Spleen (tissue), 11 donors: ENCODE results near the gene TET2. TPM values are rescaled to one million over a fixed set of nuclear protein-coding genes. Genes with fewer than 3 reads are reported as not detected.

Source experiments
- DNase-seq: peaks from one replicate; pipeline ENCODE4 v3.0.0-alpha.2; 2020
- H3K27ac ChIP-seq, 8 donors: fragments of 200-600 bp; sonication (generic) in 7 of 8; 1 replicate in 4 of 8; 2 replicates in 4 of 8; pipeline versions ENCODE4 v1.5.0 to v1.8.0; 2016 to 2021; ENCODE audit warnings: inconsistent platforms in 4 of 8, mild to moderate bottlenecking in 4 of 8, moderate library complexity in 1 of 8
- H3K27me3 ChIP-seq, 7 donors: fragments of 200-600 bp; sonication (generic) in 6 of 7; replicated peaks in 1 of 7; 1 replicate in 4 of 7; 2 replicates in 3 of 7; pipeline versions ENCODE4 v1.5.0 to v1.8.0; 2016 to 2021; ENCODE audit warnings: inconsistent platforms in 3 of 7, mild to moderate bottlenecking in 1 of 7
- H3K36me3 ChIP-seq, 6 donors: fragments of 200-600 bp; sonication (generic) in 5 of 6; 1 replicate in 4 of 6; 2 replicates in 2 of 6; pipeline versions ENCODE4 v1.5.0 to v1.8.0; 2016 to 2021; ENCODE audit warnings: inconsistent platforms in 2 of 6
- H3K4me1 ChIP-seq, 6 donors: fragments of 200-600 bp; sonication (generic) in 5 of 6; 1 replicate in 3 of 6; 2 replicates in 3 of 6; pipeline versions ENCODE4 v1.5.0 to v1.8.0; 2016 to 2021; ENCODE audit warnings: inconsistent platforms in 3 of 6
- H3K4me3 ChIP-seq, 8 donors: fragments of 200-600 bp; sonication (generic) in 7 of 8; 1 replicate in 4 of 8; 2 replicates in 4 of 8; pipeline versions ENCODE4 v1.5.0 to v1.8.0; 2016 to 2021; ENCODE audit warnings: inconsistent platforms in 4 of 8, mild to moderate bottlenecking in 4 of 8, moderate library complexity in 2 of 8
- H3K9me3 ChIP-seq, 8 donors: fragments of 200-600 bp; sonication (generic) in 7 of 8; 1 replicate in 4 of 8; 2 replicates in 4 of 8; pipeline versions ENCODE4 v1.5.0 to v1.8.0; 2016 to 2021; ENCODE audit warnings: inconsistent platforms in 4 of 8
- POLR2A ChIP-seq, 3 donors: fragments of 450-650 bp; IDR thresholded peaks; one replicate each; pipeline ENCODE4 v1.5.1; 2017; ENCODE audit warnings: antibody characterized with exemption in 3 of 3, mild to moderate bottlenecking in 1 of 3
- POLR2AphosphoS5 ChIP-seq, 3 donors: sonication (generic); formaldehyde crosslinking; IDR thresholded peaks; one replicate each; pipeline ENCODE4 v1.5.1; 2017; ENCODE audit warnings: antibody characterized with exemption in 3 of 3
- WGBS, 5 donors: extraction: QIAGEN DNeasy Blood & Tissue Kit in 3 of 5; methylation state at CpG; one replicate each; pipeline versions ENCODE4 v1.1.5 to v1.1.7; 2013 to 2018; 5-methylcytosine and 5-hydroxymethylcytosine counted together
- intact Hi-C: fragments of 100-400 bp; cut with DNase I; formaldehyde crosslinking; loops from one replicate; pipeline ENCODE4 v1.15.0; 2023; ENCODE audit warnings: low total_unique reads
- polyA plus RNA-seq, 3 donors: library from polyadenylated mRNA; stranded (reverse); fragments of 200-250 nt; gene quantifications; one replicate each; pipeline ENCODE4 v1.2.1, GENCODE V29; 2013
- total RNA-seq, 7 donors: library from RNA; depleted of rRNA in 3 of 7; stranded (reverse); fragments of >200 nt in 3 of 7; fragmentation: NEBNext Ultra II Directional in 4 of 7; extraction: Animal tissue kit (Norgen Biotek cat#: 25700) in 4 of 7; gene quantifications; one replicate each; pipeline versions ENCODE4 v1.1.0 to v1.2.1, GENCODE V29; 2016 to 2021
- TF ChIP-seq, protein P1 (sequence below), 11 experiments: fragments of 200-600 bp in 7 of 11; fragments of 450-650 bp in 4 of 11; sonication (generic) in 4 of 11; IDR thresholded peaks in 8 of 11; conservative IDR thresholded peaks in 3 of 11; 1 replicate in 7 of 11; 2 replicates in 4 of 11; pipeline versions ENCODE4 v1.4.0 to v1.8.0; 2016 to 2021; ENCODE audit warnings: antibody characterized with exemption in 11 of 11, inconsistent platforms in 4 of 11, mild to moderate bottlenecking in 1 of 11
- donor health status: healthy with polysubstance abuse.
- donor health status: DM: no; HTN: no; CAD: no; lungs with moderate emphysema.
- donor health status: DM: no; HTN: no; CAD: no.
- donor health status: Bipolar disorder and iron deficiency.
- donor health status: healthy.
- donor health status: DM: no; HTN: no; CAD: no.
- donor health status: DM: yes; HTN: yes; CAD: no.

Gene TET2
- total and polyA plus RNA-seq, 10 donors = 2.5 to 70.4 (median 45.0) TPM

DNA sequence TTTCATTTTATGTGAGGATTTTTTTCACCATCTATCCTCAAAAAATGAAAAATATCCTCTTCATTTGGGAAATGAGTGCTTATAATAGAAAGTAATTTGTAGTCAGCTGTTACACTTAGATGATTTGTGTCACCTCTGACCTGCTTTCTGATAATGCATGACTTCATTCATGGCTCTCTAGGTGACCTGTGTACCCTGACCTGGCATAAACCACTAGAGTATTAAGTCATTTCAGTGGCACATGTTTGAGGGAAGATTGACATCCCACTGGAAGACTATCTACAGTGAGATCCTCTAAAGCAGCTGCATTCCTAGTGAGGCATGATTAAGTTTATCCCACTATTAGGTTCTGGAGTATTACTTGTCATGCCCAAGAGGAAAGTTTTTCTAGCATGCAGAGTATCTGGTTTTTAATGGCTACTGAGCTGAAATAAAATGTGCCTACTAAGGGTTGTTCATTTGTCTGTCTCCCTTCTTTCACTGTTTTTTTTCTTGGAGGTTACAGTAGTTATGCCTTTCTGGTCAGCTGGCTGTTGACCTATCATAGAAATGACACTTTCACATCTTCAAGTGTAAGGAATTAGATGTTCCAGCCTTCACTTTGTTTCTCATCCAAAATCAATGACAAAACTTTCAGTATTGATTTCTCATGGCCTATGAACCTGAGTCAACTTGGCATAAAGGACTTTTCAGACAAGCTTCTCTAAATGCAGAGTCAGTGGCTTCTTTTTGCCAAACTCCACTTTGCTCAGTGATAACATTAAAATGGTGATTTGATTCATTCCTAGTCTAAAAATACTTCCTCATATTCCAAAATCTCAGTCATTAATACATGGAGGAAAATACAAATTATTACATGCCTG is 33.1 kb downstream of the TET2 start:
- H3K27me3 ChIP-seq = no peaks in the 10 kb centered on the region
- H3K4me3 ChIP-seq = no peak overlapping the region
- no peaks in the 10 kb centered on the region for H3K9me3 ChIP-seq
- DNase-seq = no peak
- peak overlapping the region in 1 of 8 donors; percentile 4 for H3K27ac ChIP-seq
- peaks cover 0 to 30% (median 5%) of the 10 kb centered on the region in 6 donors for H3K4me1 ChIP-seq
- TF ChIP-seq POLR2A (IDR thresholded peaks at IDR 0.05) (no peak), POLR2AphosphoS5 (IDR thresholded peaks at IDR 0.05) (no peak)
- TF ChIP-seq, protein P1, sequence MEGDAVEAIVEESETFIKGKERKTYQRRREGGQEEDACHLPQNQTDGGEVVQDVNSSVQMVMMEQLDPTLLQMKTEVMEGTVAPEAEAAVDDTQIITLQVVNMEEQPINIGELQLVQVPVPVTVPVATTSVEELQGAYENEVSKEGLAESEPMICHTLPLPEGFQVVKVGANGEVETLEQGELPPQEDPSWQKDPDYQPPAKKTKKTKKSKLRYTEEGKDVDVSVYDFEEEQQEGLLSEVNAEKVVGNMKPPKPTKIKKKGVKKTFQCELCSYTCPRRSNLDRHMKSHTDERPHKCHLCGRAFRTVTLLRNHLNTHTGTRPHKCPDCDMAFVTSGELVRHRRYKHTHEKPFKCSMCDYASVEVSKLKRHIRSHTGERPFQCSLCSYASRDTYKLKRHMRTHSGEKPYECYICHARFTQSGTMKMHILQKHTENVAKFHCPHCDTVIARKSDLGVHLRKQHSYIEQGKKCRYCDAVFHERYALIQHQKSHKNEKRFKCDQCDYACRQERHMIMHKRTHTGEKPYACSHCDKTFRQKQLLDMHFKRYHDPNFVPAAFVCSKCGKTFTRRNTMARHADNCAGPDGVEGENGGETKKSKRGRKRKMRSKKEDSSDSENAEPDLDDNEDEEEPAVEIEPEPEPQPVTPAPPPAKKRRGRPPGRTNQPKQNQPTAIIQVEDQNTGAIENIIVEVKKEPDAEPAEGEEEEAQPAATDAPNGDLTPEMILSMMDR (IDR thresholded peaks at IDR 0.05 in 8 of 11, conservative IDR thresholded peaks at IDR 0.05 in 3 of 11) = no peak
- intact Hi-C loops = no loop called here
- peaks cover 0 to 7% (median 0%) of the 10 kb centered on the region in 6 donors for H3K36me3 ChIP-seq

DNA sequence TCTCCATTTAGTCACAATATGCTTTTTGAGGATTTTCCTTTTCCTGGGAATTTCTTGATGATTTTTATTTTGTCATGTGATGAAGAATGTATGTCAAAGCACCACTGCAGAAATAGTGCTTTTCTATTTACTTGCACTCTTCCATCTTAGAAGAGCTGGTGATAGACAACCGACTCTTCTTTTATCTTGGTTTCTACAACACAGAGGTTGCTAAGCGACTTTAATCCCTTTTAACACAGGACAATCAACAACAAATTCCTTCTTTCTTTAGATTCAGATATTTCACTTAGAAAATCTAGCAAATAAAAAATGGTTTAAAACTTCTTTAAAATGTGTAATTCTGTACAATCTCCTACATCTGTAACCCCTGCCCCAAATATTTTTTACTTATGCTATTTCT is 34.6 kb downstream of the TET2 start:
- Histone ChIP-seq H3K27ac (no peak overlapping the region), H3K4me1 (peaks cover 0 to 35% (median 5%) of the 10 kb centered on the region in 6 donors), H3K36me3 (peaks cover 0 to 14% (median 0%) of the 10 kb centered on the region in 6 donors), H3K4me3 (no peak overlapping the region), H3K9me3 (no peaks in the 10 kb centered on the region), H3K27me3 (no peaks in the 10 kb centered on the region)
- WGBS, 5 donors = 83 to 93% (median 86%) methylated on average over 2 of the region's 2 CpGs
- no peak for DNase-seq
- intact Hi-C loops = no loop called here
- TF ChIP-seq POLR2AphosphoS5 (IDR thresholded peaks at IDR 0.05) = no peak
- TF ChIP-seq, protein P1 (IDR thresholded peaks at IDR 0.05 in 8 of 11, conservative IDR thresholded peaks at IDR 0.05 in 3 of 11) = no peak
- TF ChIP-seq POLR2A (IDR thresholded peaks at IDR 0.05) = no peak

DNA sequence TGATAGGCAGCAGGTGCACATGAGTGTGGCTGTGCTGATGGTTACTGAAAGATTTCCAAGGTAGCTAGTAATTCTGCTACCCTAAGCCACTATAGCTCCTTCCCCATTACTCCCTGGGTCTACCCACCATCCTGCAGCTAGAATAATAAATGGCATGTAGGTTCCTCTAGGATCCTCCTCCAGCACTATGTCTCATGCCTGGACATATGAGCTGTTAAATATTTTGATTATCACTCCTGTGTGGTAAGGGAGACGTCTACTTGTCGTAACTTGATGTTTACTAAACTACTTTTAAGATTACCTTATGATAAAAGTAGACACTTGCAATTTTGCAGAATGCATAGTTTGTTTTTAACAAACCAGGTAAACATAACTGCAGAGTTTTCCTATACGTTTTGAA is 35.5 kb downstream of the TET2 start:
- Histone ChIP-seq H3K4me1 (peaks cover 0 to 41% (median 5%) of the 10 kb centered on the region in 6 donors), H3K27ac (no peak overlapping the region), H3K36me3 (peaks cover 0 to 14% (median 0%) of the 10 kb centered on the region in 6 donors), H3K9me3 (no peaks in the 10 kb centered on the region), H3K27me3 (no peaks in the 10 kb centered on the region), H3K4me3 (no peak overlapping the region)
- DNase-seq = no peak
- intact Hi-C loops = no loop called here
- 86 to 96% (median 90%) methylated on average over 3 of the region's 3 CpGs for WGBS, 5 donors
- TF ChIP-seq POLR2AphosphoS5 (IDR thresholded peaks at IDR 0.05) = no peak
- TF ChIP-seq, protein P1 (IDR thresholded peaks at IDR 0.05 in 8 of 11, conservative IDR thresholded peaks at IDR 0.05 in 3 of 11) = no peak

DNA sequence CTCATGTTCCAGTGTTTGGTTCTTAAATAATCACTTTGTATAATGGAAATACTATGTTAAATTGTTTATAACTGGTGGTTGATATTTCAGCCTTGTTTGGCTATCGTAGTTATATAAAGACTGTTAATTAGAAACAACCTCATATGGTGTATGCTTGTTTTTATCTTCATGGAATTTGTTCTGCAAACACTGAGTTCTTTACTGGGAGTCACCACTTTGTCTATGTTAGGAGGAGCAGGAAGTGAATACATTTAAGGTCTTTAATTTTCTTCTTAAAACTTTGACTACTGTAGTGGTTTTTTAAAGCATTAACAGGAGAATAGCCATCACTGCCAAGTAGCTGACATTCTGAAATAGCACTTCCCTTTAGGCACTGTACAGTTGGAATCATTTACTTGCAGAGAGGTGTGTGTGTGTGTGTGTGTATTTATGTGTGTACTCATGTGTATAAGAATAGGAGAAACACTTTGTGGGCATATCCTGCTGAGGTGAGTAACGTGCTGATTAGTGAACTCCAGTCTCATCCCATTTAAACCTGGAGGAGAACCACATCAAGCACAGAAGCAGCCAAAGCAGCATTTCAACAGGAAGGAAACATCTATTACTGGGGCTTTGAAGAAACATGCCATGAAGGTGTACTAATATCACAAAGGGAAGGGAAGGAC is 37.8 kb downstream of the TET2 start:
- Histone ChIP-seq H3K27me3 (no peaks in the 10 kb centered on the region), H3K36me3 (peaks cover 0 to 14% (median 0%) of the 10 kb centered on the region in 6 donors), H3K27ac (peak overlapping the region in 2 of 8 donors; percentile 22 to 39), H3K9me3 (no peaks in the 10 kb centered on the region), H3K4me1 (peaks cover 0 to 46% (median 5%) of the 10 kb centered on the region in 6 donors), H3K4me3 (no peak overlapping the region)
- 57 to 74% (median 65%) methylated on average over 2 of the region's 2 CpGs for WGBS, 5 donors
- no peak for DNase-seq
- intact Hi-C loops = no loop called here
- TF ChIP-seq POLR2AphosphoS5 (IDR thresholded peaks at IDR 0.05) (no peak), POLR2A (IDR thresholded peaks at IDR 0.05) (no peak)
- TF ChIP-seq, protein P1 (IDR thresholded peaks at IDR 0.05 in 8 of 11, conservative IDR thresholded peaks at IDR 0.05 in 3 of 11) = no peak
